IPS-20b (cell line): ENCODE data around the gene AIG1.
"Not testable (repeated sequence)": the region's sequence is repeated elsewhere in the genome, so short reads cannot be mapped to it uniquely, and the experiment has no call there.

ENCODE experiments used
- H3K27ac ChIP-seq: one replicate; pipeline ENCODE4 v1.5.1; 2013; ENCODE audit warnings: low read length
- H3K27me3 ChIP-seq: 2 replicates; pipeline ENCODE4 v1.6.1; 2013; ENCODE audit warnings: mild to moderate bottlenecking, low read length, inconsistent platforms; ENCODE audit not compliant: insufficient read depth
- H3K36me3 ChIP-seq: 2 replicates; pipeline ENCODE4 v1.6.1; 2013; ENCODE audit warnings: low read depth, mild to moderate bottlenecking, inconsistent platforms, low read length, moderate library complexity; ENCODE audit not compliant: insufficient read depth
- H3K4me1 ChIP-seq: 2 replicates; pipeline ENCODE4 v1.6.1; 2013; ENCODE audit warnings: mild to moderate bottlenecking, control low read depth, inconsistent platforms, low read length, moderate library complexity; ENCODE audit not compliant: insufficient read depth
- H3K4me3 ChIP-seq: 2 replicates; pipeline ENCODE4 v1.5.1; 2013; ENCODE audit warnings: mild to moderate bottlenecking, low read length, inconsistent platforms
- H3K9ac ChIP-seq: 2 replicates; pipeline ENCODE4 v1.6.1; 2013; ENCODE audit warnings: low read depth, mild to moderate bottlenecking, inconsistent platforms, low read length, moderate library complexity
- H3K9me3 ChIP-seq: 2 replicates; pipeline ENCODE4 v1.6.1; 2013; ENCODE audit warnings: mild to moderate bottlenecking, low read depth, low read length, inconsistent platforms; ENCODE audit not compliant: insufficient read depth

AIG1 gene

DNA sequence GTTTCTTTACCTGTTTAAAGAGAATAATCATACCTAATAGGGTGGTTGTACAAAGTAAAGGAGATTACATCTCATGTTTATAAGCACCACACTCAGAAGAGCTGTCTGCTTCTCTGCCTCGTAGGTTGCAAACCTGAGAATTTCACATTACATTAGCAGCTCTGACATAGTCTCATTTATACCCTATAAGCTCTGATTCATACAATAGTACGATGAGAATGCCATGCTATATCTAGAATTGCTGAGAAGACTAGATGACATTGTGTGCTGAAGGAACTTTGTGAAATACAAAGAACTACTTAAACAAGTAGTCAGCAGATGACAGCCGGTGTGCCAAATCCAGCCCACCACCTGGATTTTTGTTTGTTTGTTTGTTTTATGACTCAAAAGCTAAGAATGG, 268.6 kb downstream of the AIG1 start:
- H3K4me1 ChIP-seq: no peaks in the 10 kb centered on the region
- no peak overlapping the region for H3K27ac ChIP-seq
- H3K27me3 ChIP-seq: no peaks in the 10 kb centered on the region
- H3K9me3 ChIP-seq: no peaks in the 10 kb centered on the region
- no peak overlapping the region for H3K9ac ChIP-seq
- H3K36me3 ChIP-seq: peaks cover 7% of the 10 kb centered on the region; the same call in 1 of the 2 replicates
- H3K4me3 ChIP-seq: no peak overlapping the region

DNA sequence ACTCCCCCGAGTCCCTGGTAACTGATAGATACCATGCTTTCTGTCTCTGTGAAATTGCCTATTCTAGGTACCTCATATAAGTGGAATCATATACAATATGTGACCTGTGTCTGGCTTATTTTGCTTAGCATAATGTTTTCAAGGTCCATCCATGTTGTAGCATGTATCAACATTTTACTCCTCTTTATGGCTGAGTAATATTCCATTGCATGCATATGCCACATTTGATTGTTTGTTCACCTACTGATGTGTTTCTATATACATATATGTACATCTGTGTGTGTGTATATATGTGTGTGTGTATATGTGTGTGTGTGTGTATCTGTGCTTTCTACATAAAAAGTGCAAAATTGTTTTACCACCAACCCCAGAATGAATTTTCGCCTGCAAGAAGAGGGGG, 270.7 kb downstream of the AIG1 start:
- no peaks in the 10 kb centered on the region for H3K27me3 ChIP-seq
- H3K4me3 ChIP-seq: no peak overlapping the region
- no peak overlapping the region for H3K9ac ChIP-seq
- H3K9me3 ChIP-seq: no peaks in the 10 kb centered on the region
- H3K4me1 ChIP-seq: no peaks in the 10 kb centered on the region
- H3K27ac ChIP-seq: no peak overlapping the region
- H3K36me3 ChIP-seq: peaks cover 8% of the 10 kb centered on the region; the same call in 1 of the 2 replicates

DNA sequence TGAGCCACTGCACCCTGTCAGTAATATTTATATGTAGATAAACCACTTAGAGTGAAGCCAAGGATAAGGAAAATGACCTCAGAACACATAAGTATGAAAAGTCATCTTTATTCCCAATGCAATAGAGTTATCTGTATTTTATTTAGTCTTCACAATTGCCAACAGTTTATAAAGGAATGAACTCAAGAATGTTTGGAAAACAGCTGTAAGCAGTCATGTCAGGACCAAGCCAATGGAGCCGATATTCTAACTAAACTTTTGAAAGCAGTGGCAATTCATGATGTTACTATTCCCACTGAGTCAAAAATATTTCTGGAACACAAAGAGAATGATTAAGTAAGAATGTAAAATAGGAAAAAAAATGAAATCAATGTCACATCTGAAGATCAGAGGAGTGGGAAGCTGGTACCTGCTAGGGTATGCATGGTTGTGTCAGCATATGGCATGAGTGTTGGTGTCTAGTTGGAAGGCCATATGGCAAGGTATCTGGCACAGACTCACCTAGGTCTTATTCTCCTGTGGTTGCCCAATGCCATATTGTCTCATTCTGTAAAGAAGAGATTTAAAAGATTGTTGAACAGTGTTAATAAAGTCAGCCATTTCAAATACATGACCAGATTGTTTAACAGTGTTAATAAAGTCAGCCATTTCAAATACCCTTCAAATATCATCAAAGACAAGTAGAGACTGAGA, 271.6 kb downstream of the AIG1 start:
- no peak overlapping the region for H3K4me3 ChIP-seq
- no peaks in the 10 kb centered on the region for H3K4me1 ChIP-seq
- H3K27me3 ChIP-seq: no peaks in the 10 kb centered on the region
- peaks cover 8% of the 10 kb centered on the region; the same call in 1 of the 2 replicates for H3K36me3 ChIP-seq
- no peak overlapping the region for H3K27ac ChIP-seq
- no peak overlapping the region for H3K9ac ChIP-seq
- no peaks in the 10 kb centered on the region for H3K9me3 ChIP-seq

DNA sequence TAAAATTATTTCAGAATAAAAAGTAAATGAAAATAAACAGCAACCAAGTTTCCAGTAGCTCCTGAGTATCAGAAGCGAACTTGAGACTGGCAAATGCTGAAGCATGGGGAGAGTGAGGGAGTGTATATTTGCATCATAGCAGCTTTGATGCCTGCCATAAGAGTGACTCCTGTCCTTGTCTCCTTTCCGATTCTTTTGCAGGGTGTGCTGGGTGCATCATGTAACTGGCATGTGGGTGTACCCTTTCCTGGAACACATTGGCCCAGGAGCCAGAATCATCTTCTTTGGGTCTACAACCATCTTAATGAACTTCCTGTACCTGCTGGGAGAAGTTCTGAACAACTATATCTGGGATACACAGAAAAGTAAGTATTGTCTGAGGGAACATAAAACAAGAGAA, 272.4 kb downstream of the AIG1 start:
- no peaks in the 10 kb centered on the region for H3K9me3 ChIP-seq
- no peaks in the 10 kb centered on the region for H3K27me3 ChIP-seq
- H3K36me3 ChIP-seq: peaks cover 8% of the 10 kb centered on the region; the same call in 1 of the 2 replicates
- no peaks in the 10 kb centered on the region for H3K4me1 ChIP-seq
- no peak overlapping the region for H3K27ac ChIP-seq
- no peak overlapping the region for H3K4me3 ChIP-seq
- no peak overlapping the region for H3K9ac ChIP-seq

DNA sequence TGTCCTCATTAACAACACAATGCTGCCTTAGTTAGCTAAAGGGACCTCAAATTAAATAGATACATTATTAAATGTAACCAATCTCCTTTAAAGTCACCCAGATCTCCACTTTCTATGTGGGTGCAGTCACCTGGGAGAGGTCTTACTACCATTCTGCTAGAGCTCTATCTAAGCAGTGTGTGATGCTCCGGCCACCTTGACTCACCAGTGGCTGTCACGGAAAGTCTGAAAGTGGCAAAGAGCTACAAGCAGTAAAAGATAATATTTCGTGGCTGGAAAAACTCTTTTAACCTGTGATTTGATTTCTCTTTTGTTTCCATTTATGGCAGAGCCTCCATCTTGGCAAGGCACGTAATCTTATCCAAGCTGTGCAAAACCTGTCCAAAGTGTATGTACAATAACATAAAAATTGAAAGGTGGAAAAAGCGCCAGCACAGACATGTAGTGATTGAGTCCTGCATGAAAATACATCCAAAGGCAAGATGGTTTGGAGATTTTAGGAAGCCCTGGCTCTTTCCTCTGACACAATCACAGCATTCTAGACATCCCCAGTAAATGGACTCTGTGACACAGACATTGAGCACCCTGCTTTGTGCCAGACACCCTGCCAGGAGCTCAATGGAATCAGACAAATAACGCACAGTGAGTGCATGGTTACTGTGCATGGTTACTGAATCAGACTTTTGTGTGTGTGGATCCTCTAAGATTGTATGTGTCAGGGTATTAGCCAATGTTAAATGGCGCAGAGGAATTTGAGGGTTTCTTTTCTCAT, 273.2 kb downstream of the AIG1 start:
- H3K9ac ChIP-seq: no peak overlapping the region

DNA sequence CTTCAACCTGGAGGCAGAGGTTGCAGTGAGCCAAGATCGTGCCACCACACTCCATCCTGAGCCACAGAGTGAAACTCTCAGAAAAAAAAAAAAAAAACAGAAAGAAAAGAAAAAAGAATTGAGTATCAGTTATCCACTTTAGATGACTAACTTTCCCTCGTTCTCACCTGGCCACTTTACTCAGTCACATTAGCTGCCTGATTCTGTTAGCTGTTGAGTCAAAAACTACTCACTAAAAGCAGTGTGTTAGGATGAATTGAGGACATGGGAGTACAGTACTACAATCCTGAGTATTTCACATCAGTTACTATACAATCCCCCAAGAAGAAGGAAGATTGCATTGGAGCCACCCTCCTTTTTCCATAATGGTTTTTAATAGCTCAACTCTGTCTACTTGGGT, 275.2 kb downstream of the AIG1 start:
- H3K4me1 ChIP-seq: no peaks in the 10 kb centered on the region
- H3K27ac ChIP-seq: no peak overlapping the region
- H3K36me3 ChIP-seq: peaks cover 8% of the 10 kb centered on the region; the same call in 1 of the 2 replicates
- no peak overlapping the region for H3K9ac ChIP-seq
- H3K27me3 ChIP-seq: no peaks in the 10 kb centered on the region
- H3K4me3 ChIP-seq: no peak overlapping the region
- H3K9me3 ChIP-seq: no peaks in the 10 kb centered on the region

More for the DNA sequence above, 273.2 kb downstream of the AIG1 start:
- Histone ChIP-seq H3K4me3 (no peak overlapping the region), H3K27ac (no peak overlapping the region), H3K27me3 (no peaks in the 10 kb centered on the region), H3K9me3 (no peaks in the 10 kb centered on the region), H3K36me3 (peaks cover 8% of the 10 kb centered on the region; the same call in 1 of the 2 replicates), H3K4me1 (no peaks in the 10 kb centered on the region)

DNA sequence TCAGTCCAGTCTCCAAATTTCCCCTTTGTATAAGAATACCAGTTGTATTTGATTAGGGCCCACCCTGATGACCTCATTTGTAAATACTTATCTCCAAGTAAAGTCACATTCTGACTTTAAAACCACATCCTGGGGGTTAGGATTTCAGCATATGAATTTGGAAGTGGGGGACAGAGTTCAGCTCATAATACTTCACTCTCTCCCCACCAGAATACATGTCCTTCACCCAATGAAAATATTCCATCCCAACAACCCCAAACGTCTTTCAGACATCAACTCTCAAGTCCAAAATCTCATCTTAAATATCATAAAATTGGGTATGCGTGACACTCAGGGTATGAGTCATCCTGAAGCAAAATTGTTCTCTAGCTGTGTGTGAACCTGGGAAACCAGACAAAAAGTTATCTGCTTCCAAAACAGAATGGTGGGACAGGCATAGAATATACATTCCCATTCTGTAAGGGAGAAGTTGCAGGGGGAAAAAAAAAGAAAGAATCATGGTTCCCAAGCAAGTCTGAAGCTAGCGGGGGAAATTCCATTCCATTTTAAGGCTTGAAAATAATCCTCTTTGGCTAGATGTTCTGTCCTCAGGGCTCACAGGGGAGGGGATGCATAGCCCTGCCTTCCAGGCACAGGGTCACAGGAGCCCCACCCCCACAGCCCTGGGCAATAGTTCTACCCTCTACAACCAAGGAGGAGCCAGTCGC, 275.9 kb downstream of the AIG1 start:
- H3K27ac ChIP-seq: no peak overlapping the region
- no peaks in the 10 kb centered on the region for H3K9me3 ChIP-seq
- no peak overlapping the region for H3K9ac ChIP-seq
- no peaks in the 10 kb centered on the region for H3K27me3 ChIP-seq
- no peaks in the 10 kb centered on the region for H3K4me1 ChIP-seq
- peaks cover 8% of the 10 kb centered on the region; the same call in 1 of the 2 replicates for H3K36me3 ChIP-seq
- no peak overlapping the region for H3K4me3 ChIP-seq

DNA sequence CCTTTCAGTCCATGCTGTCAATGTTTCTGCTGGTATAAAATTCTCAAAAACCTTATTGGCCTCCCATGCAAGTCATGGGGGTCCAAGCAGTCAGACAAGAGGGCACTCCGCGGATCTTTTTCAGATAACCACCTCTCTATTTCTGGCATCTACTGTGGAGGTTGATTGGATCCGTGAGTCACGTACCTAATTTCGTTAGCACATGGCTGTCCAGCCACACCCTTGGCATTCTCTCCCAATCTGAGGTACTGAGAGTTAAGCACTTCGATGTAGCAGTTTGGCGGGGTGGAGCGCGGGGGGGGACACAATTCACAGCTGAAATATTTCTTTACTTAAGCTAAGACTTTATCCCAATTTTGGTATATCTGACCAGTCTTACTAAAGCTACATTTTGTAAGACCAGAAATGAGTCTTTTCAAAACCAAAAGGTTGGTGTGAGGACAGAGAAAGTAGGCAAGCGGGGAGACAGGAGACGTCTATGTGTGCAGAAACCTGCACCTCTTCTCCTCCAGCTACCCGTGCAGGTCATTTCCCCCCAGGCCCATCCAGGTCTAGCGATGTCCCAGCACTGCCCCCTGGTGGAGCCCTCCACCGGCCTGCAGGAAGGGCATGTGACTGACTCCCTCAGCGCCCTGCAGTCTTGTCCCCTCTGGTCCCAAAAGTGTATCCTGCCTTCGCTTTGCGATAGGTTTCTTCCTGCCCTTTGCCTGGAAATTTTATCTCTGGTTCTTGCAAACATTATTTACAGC, 276.7 kb downstream of the AIG1 start:
- H3K9ac ChIP-seq: no peak overlapping the region
- peaks cover 8% of the 10 kb centered on the region; the same call in 1 of the 2 replicates for H3K36me3 ChIP-seq
- H3K9me3 ChIP-seq: no peaks in the 10 kb centered on the region
- no peak overlapping the region for H3K27ac ChIP-seq
- no peaks in the 10 kb centered on the region for H3K27me3 ChIP-seq
- H3K4me1 ChIP-seq: no peaks in the 10 kb centered on the region
- H3K4me3 ChIP-seq: no peak overlapping the region

DNA sequence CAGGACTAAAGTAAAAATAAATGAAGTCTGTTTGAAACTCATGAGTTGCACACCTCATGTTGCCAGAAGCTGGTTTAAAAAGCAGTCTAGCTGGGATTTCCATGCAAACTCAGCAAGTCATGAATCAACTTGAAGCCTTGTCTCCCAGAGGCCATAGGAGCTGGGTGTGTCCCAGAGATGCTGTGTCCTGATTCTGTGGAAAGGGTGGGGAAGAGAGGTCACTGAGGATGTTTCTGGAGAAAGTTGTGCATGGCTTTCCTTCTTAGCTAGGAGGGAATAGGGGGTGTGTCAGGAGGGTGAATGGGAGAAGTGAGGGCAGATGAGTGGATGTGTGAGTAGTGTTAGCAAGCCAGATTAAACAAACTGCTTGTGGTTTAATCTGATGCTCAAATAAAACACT, 278.5 kb downstream of the AIG1 start:
- peaks cover 3% of the 10 kb centered on the region; the same call in 1 of the 2 replicates for H3K36me3 ChIP-seq
- no peaks in the 10 kb centered on the region for H3K9me3 ChIP-seq
- H3K9ac ChIP-seq: no peak overlapping the region
- no peak overlapping the region for H3K27ac ChIP-seq
- no peaks in the 10 kb centered on the region for H3K27me3 ChIP-seq
- H3K4me1 ChIP-seq: no peaks in the 10 kb centered on the region
- no peak overlapping the region for H3K4me3 ChIP-seq

DNA sequence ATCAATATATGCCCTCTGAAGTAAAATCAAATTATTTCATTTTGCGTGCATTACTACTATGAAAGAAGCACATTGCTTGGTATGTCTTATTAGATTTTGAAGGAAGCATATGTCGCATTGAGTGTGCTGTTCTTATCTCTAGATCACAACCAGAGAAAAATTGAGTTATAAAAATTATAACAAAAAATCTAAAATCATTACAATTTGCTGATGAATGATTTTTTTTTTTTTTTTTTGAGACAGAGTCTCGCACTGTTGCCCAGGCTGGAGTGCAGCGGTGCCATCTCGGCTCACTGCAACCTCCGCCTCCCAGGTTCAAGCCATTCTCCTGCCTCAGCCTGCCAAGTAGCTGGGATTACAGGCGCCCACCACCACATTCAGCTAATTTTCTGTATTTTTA, 284.8 kb downstream of the AIG1 start:
- H3K4me3 ChIP-seq, H3K36me3 ChIP-seq: not testable (repeated sequence)

DNA sequence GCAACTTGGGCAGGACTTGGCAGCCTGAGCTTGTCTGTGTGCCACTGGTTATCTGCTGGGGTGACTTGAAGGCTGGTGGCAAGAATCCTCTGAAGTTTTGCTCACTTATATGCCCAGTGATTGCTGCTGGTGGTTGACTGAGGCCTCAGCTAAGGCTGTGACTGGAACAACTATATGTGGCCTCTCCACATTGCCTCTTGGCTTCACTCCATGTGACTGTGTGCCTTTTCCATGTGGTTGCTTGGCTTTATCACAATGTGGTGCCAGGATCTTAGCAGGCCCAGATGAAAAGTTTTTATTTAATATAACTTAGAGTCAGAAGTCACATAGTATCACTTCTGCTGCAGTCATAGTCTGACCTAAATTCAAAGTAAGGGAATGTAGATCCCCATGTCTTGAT, 285.3 kb downstream of the AIG1 start:
- Histone ChIP-seq H3K27me3 (no peaks in the 10 kb centered on the region), H3K4me3 (no peak overlapping the region), H3K4me1 (no peaks in the 10 kb centered on the region), H3K9me3 (no peaks in the 10 kb centered on the region), H3K36me3 (no peaks in the 10 kb centered on the region), H3K9ac (no peak overlapping the region), H3K27ac (no peak overlapping the region)

More for the DNA sequence above, 284.8 kb downstream of the AIG1 start:
- not testable (repeated sequence) for H3K27me3 ChIP-seq, H3K9ac ChIP-seq, H3K27ac ChIP-seq, H3K9me3 ChIP-seq, H3K4me1 ChIP-seq
